A673 (cell line): ENCODE measurements around the gene WNK4. TPM values are rescaled to one million over a fixed set of nuclear protein-coding genes. Genes with fewer than 3 reads are reported as not detected.
A peak's percentile ranks its signal among the peaks of the same experiment; 100 is the strongest.

Source experiments
- BruUV-seq: library from RNA; stranded (reverse); fragments of 400-500 nt; replicated peaks from 2 replicates; lab custom pipeline; 2021; lab: Mats Ljungman, UMichigan
- CTCF ChIA-PET: fragments of 300-600 bp; sonication (Branson Sonifier 250); formaldehyde crosslinking; loops from one replicate; lab custom pipeline; 2022; ENCODE audit warnings: antibody characterized with exemption; lab: Charles Lee
- POLR2A ChIA-PET: fragments of 300-600 bp; sonication (Branson Sonifier 250); formaldehyde crosslinking; loops from one replicate; lab custom pipeline; 2022; ENCODE audit warnings: antibody characterized with exemption; ENCODE audit not compliant: low non-redundant PET; lab: Charles Lee
- DNase-seq: peaks from one replicate; pipeline ENCODE4 v3.0.0-alpha.2; 2015; ENCODE audit warnings: low spot score
- H3K27ac ChIP-seq: fragments of 200-600 bp; sonication (generic); 2 replicates; pipeline ENCODE4 v1.5.1; 2016; ENCODE audit warnings: mixed run types, low read depth, mild to moderate bottlenecking, mixed read lengths, antibody characterized with exemption, low read length; ENCODE audit not compliant: poor library complexity, severe bottlenecking
- H3K27me3 ChIP-seq: fragments of 200-600 bp; sonication (generic); replicated peaks from 2 replicates; pipeline ENCODE4 v1.6.1; 2017; ENCODE audit warnings: mixed run types, low read depth, mild to moderate bottlenecking, mixed read lengths, antibody characterized with exemption, low read length; ENCODE audit not compliant: insufficient read depth, poor library complexity
- H3K36me3 ChIP-seq: fragments of 200-600 bp; sonication (generic); 2 replicates; pipeline ENCODE4 v1.6.1; 2016; ENCODE audit warnings: mixed run types, mild to moderate bottlenecking, mixed read lengths, antibody characterized with exemption, low read length; ENCODE audit not compliant: insufficient read depth, poor library complexity, severe bottlenecking
- H3K4me1 ChIP-seq: fragments of 200-600 bp; sonication (generic); 2 replicates; pipeline ENCODE4 v1.6.1; 2017; ENCODE audit warnings: mixed run types, mild to moderate bottlenecking, mixed read lengths, antibody characterized with exemption, low read length; ENCODE audit not compliant: insufficient read depth, poor library complexity, severe bottlenecking
- H3K4me3 ChIP-seq: fragments of 200-600 bp; sonication (generic); 2 replicates; pipeline ENCODE4 v1.5.1; 2016; ENCODE audit warnings: low read depth, mixed run types, mild to moderate bottlenecking, mixed read lengths, low read length; ENCODE audit not compliant: poor library complexity, severe bottlenecking
- H3K9me3 ChIP-seq: fragments of 200-600 bp; sonication (generic); 2 replicates; pipeline ENCODE4 v1.6.1; 2016; ENCODE audit warnings: mixed run types, low read depth, mild to moderate bottlenecking, mixed read lengths, antibody characterized with exemption, low read length; ENCODE audit not compliant: poor library complexity, severe bottlenecking
- EZH2 ChIP-seq: fragments of 200-600 bp; sonication (generic); IDR thresholded peaks from 2 replicates; pipeline ENCODE4 v1.6.1; 2017; ENCODE audit warnings: borderline replicate concordance, low read depth, mild to moderate bottlenecking, mixed read lengths, antibody characterized with exemption, low read length; ENCODE audit not compliant: poor library complexity, severe bottlenecking
- intact Hi-C: fragments of 100-400 bp; cut with micrococcal nuclease; formaldehyde crosslinking; loops from one replicate; pipeline ENCODE4 v1.10.0; 2022; ENCODE audit not compliant: unreplicated experiment
- total RNA-seq: library from RNA; stranded (reverse); gene quantifications from 2 replicates; pipeline ENCODE4 v1.2.3, GENCODE V29; 2021
- TF ChIP-seq, protein P1 (sequence below): fragments of 300-800, 200-600 bp; sonication (generic); conservative IDR thresholded peaks from 2 replicates; pipeline ENCODE4 v1.5.1; 2017; ENCODE audit warnings: low read depth, mild to moderate bottlenecking, antibody characterized with exemption, low read length, moderate library complexity, mixed read lengths

Gene WNK4
- total RNA-seq, 1 experiment from 2014 or later = 0.11 TPM

GRCh38 chr17:42806249-42806648, 25.8 kb downstream of the WNK4 start:
- no peaks in the 10 kb centered on the region for H3K4me1 ChIP-seq
- DNase-seq = no peak
- no peak overlapping the region for H3K27ac ChIP-seq
- no TSS peak for BruUV-seq
- intact Hi-C loops = no loop called here
- no peaks in the 10 kb centered on the region for H3K27me3 ChIP-seq
- no peak for TF ChIP-seq EZH2
- TF ChIP-seq, protein P1, sequence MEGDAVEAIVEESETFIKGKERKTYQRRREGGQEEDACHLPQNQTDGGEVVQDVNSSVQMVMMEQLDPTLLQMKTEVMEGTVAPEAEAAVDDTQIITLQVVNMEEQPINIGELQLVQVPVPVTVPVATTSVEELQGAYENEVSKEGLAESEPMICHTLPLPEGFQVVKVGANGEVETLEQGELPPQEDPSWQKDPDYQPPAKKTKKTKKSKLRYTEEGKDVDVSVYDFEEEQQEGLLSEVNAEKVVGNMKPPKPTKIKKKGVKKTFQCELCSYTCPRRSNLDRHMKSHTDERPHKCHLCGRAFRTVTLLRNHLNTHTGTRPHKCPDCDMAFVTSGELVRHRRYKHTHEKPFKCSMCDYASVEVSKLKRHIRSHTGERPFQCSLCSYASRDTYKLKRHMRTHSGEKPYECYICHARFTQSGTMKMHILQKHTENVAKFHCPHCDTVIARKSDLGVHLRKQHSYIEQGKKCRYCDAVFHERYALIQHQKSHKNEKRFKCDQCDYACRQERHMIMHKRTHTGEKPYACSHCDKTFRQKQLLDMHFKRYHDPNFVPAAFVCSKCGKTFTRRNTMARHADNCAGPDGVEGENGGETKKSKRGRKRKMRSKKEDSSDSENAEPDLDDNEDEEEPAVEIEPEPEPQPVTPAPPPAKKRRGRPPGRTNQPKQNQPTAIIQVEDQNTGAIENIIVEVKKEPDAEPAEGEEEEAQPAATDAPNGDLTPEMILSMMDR = no peak
- no peaks in the 10 kb centered on the region for H3K9me3 ChIP-seq
- H3K36me3 ChIP-seq = no peaks in the 10 kb centered on the region
- POLR2A ChIA-PET = no interaction called here
- H3K4me3 ChIP-seq = no peak overlapping the region
- CTCF ChIA-PET = no interaction called here

DNA sequence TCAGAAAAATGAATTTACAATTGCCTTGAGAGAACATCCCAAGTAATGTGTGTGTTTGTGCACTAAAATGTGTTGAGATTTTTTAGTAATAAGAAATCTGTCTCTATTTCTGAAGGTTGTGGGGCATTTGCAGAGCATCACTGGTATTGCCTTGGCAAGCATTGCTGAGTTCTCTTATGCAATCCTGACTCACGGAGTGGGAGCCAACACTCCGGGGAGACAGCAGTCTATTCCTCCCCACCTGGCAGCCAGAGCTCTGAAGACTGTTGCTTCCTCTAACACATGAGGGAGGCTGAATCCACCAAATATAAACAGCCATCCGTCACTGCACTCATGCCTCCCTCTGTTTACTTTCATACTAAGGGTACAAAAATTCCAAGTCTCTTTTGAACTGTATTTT, 28.8 kb downstream of the WNK4 start:
- TF ChIP-seq EZH2 = no peak
- TF ChIP-seq, protein P1 = no peak
- BruUV-seq = no TSS peak
- Histone ChIP-seq H3K27me3 (no peaks in the 10 kb centered on the region), H3K36me3 (peaks cover 7% of the 10 kb centered on the region), H3K4me1 (no peaks in the 10 kb centered on the region), H3K9me3 (no peaks in the 10 kb centered on the region), H3K27ac (no peak overlapping the region), H3K4me3 (no peak overlapping the region)
- ChIA-PET CTCF (no interaction called here), POLR2A (no interaction called here)
- no peak for DNase-seq
- intact Hi-C loops = no loop called here

DNA sequence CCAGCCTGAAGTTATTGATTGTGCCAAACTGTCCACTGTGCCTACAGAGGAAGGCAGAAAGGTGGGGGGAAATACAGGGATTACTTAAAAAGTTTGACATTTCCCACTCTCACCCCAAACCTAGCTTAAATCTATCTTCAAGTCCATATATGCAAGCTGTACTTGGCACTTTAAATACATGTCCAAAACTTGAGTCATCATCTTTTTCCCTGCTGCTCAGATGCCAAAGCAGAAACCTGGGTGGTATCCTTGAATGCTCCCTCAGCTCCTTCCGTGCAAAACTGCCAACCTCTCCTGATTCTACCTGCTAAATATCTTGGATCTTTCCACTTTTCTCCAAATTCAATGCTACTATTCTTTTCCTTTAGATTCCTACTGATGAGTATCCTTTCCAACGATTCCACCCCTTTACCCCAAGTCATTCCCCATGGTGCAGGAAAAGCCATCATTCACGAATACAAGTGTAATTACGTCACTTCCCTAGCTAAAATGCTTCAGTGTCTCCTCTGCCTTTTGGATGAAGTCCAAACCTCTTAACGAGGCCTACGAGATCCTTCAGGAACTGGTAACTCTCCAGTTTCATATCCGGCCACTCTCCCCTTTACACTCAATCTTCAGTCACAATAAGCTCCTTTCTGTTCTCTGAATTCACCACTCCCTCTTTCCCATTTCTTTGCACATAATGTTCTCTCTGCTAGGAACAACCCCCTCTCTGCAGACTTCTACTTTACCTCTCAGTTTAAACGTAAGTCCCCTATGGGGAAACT, 34.4 kb downstream of the WNK4 start:
- intact Hi-C loops = no loop called here
- peaks cover 6% of the 10 kb centered on the region for H3K4me1 ChIP-seq
- no TSS peak for BruUV-seq
- H3K27me3 ChIP-seq = no peaks in the 10 kb centered on the region
- TF ChIP-seq, protein P1 = no peak
- no peak for TF ChIP-seq EZH2
- DNase-seq = peak; percentile 84
- peak overlapping the region; percentile 76 for H3K27ac ChIP-seq
- CTCF ChIA-PET = interaction anchor here (1.4 kb wide), 1 partner anchor 9 kb away, joined by 3 read pairs; the partner anchor contains the start of gene BECN1
- POLR2A ChIA-PET = interaction anchor here (0.6 kb wide), 1 partner anchor 105 kb away, joined by 7 read pairs; no protein-coding TSS in a partner anchor
- H3K4me3 ChIP-seq = no peak overlapping the region
- H3K36me3 ChIP-seq = peaks cover 9% of the 10 kb centered on the region
- H3K9me3 ChIP-seq = no peaks in the 10 kb centered on the region
